Skeletal muscle cell (primary cell): ENCODE measurements around the gene THBS3.
"Not testable (repeated sequence)": the region's sequence is repeated elsewhere in the genome, so short reads cannot be mapped to it uniquely, and the experiment has no call there.

ENCODE experiments used
- DNase-seq: peaks from one replicate; pipeline ENCODE4 v3.0.0-alpha.2; 2010; ENCODE audit warnings: low read depth
- H3K4me3 ChIP-seq: 2 replicates; pipeline ENCODE4 v1.5.1; 2011; ENCODE audit warnings: low read depth, mild to moderate bottlenecking, control low read depth, low read length, moderate library complexity

Gene THBS3

DNA sequence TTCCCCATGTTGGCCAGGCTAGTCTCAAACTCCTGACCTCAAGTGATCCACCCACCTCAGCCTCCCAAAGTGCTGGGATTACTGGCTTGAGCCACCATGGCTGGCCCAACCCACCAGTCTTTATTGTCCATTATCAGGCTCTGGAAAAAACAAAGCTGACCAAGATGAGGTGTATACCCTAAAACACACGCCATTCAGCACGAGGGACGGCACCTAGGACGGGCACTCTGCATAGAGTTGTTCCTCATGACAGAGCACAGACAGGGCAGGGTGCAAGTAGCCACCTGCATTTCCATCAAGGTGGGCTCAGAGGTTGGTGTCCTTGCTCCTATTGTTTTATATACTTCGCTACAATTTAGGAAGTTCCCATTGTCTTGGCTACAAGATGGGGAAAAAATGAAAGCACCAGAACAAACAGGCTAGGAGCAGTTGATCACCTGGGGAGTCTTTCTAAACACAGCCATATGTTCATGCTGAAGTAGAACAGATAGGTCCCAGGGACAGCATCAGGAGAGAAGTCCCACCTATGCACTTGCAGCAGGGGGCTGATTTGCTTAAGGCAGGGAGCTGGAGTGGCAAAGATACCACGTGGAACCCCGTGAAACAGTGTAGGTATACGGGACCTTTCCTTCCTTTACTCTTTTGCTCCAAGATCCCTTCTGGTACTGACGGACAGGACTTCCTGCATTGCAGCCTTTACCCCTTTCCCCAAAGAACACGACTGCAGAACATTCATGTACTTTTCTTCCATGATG lies 39.1 kb downstream of the THBS3 start:
- DNase-seq, result no peak
- no peak overlapping the region for H3K4me3 ChIP-seq

DNA sequence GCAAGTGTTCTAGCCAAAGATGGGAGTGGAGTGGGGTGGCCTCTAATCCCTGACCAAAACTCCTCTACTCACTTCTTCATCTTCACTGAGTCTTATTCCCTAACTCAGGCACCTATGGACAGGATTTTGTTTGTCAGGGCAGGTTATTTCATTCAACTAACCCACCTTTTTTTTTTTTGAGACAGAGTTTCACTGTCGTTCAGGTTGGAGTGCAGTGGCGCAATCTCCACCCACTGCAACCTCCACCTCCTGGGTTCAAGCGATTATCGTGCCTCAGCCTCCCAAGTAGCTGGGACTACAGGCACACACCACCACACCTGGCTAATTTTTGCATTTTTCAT lies 39.6 kb downstream of the THBS3 start:
- DNase-seq, H3K4me3 ChIP-seq: not testable (repeated sequence)

DNA sequence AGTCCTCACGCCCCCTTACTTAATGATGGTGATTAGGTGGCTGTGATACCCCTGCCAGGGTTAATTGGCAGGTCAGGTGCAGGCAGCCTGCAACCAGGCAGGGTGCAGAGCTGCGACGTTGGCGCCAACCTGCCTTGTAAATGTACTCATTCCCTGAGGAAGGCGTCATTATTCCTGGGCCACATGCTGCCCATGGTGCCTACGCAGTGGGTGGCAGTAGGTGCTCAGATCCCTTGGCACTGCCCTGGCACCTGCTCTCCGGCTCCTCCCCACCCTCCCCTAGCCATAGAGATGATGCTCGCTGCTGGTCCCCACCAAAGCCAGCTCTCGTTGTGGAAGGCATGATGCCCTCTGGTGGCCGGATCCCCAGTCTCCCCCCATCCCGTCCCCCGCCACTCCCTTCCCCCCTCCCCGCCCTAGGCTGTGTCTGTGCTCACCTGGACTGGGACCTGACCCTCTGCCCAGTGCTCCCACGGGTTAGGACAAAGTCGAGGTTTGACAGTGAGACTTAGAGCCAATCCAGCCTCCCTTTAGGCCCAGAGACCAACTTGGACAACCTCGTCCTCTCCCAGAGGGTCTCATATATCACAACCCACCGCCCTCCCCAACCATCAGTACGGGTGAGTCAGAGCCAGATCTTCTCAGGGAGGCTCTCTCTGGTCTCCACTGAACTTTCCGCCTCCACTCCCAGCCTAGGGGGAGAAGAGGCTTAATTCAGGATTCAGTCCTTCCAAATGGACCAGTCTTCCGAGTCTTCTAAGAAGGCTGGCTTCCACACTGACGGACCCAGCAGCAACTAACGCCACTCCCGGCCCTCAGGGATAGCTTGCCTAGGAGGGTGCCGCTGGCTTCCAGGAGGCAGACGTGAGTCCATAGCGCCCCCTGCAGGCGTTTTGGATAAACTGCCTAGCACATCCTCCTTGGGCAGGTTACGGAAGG lies 40.3 kb downstream of the THBS3 start:
- peak overlapping the region; percentile 18 for H3K4me3 ChIP-seq
- peak; percentile 29 for DNase-seq

DNA sequence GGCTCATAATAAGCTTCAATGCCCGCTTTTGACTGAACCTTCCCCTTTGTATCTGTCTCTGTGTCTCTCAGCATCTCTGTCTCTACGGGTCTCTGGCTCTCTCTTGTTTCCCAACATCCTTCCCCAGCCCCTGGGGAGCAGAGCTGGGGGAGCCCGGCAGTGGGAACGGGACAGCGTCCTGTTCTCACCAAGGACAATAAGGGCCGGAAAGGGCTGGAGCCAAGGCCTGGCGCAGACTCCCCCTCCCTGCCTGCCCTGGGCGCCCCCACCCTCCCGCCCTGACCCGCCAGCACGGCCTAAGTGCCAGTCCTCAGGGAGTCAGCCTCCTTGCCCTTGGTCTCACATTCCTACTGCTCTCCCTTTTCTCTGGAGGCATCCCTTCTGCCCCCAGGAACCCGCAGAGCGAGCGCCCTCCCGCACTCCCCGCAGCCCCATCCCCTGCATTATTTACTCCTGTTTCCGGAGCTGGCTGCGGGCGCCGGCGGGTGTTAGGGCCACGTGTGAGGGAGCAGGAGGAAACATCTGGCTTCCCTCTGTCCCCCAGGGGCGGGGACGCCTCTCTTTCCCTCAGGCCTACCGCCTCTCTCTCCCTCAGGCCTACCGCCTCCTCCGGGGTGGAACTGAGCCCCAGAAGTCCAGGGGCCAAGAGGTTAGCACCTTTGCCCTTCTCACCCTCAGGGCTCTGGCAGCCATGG lies 41.1 kb downstream of the THBS3 start:
- DNase-seq, result no peak
- H3K4me3 ChIP-seq, result no peak overlapping the region

DNA sequence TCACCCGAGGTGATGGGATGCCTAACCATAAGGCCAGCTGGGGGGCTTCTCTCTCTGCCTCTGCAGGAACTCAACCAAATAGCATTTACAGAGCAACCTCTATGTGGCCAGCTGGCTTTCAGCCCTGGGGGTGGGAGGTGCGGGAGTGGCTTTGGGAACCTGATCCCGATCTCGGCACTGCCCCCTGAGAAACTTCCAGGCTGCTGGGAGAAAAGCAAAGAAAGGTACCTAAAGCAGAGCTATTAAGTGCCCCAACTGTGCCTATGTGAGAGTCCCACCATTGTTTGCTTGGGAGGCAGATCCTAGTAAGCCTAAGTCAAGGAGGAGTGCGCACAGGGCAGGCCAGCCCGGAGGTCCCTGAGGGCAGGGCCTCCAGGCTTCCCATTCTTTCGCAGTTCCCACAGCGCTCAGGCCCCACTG lies 41.6 kb downstream of the THBS3 start:
- no peak overlapping the region for H3K4me3 ChIP-seq
- DNase-seq, result no peak

DNA sequence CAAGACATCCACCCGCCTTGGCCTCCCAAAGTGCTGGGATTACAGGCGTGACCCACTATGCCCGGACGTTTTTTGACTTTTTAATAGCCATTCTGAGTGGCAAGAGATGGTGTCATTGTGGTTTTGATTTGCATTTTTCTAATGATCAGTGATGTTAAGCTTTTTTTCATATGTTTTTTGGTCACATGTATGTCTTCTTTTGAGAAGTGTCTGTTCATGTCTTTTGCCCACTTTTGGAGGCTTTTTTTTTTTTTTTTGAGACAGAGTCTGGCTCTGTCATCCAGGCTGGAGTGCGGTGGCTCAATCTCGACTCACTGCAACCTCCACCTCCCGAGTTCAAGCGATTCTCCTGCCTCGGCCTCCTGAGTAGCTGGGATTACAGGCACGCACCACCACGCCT lies 43.1 kb downstream of the THBS3 start:
- DNase-seq, H3K4me3 ChIP-seq: not testable (repeated sequence)

DNA sequence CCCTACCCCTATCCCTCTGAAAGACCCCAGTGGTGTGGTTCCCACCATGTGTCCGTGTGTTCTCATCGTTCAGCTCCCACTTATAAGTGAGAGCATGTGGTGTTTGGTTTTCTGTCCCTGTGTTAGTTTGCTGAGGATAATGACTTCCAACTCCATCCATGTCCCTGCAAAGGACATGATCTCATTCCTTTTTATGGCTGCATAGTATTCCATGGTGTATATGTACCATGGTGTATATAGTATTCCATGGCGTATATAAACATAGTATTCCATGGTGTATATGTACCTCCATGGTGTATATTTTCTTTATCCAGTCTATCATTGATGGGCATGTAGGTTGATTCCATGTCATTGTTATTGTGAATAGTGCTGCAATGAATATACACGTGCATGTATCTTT lies 43.9 kb downstream of the THBS3 start:
- H3K4me3 ChIP-seq, DNase-seq: not testable (repeated sequence)

DNA sequence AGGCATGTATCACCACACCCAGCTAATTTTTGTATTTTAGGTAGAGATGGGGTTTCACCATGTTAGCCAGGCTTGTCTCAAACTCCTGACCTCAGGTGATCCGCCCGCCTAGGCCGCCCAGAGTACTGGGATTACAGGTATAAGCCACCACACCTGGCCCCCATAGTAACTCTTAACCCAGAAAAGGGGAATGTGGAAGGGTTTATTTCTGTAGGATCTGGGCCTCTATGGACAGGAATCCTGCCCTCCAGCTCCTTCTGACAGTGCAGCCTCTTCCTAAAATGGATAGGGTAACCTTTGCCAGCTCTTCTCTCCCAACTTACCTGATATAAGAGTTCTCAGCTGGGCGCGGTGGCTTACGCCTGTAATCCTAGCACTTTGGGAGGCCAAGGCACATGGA lies 45.1 kb downstream of the THBS3 start:
- H3K4me3 ChIP-seq, result not testable (repeated sequence)

DNA sequence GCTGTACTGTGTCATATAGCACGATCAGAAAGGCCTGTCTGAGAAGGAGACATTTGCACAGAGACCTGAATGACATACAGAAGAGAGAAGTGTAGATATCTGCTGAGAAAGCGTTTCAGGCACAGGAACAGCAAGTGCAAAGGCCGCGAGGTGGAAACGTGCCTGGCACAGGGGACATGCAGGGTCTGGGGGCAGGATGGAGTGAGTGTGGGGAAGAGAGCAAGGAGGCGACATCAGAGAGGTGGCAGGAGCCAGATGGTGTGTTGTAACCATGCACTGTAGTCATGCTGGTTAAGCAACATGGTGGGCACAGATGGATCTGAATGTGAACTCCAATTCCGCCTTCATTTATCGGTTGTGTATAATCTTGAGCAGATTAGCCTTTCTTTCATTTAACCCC lies 47.6 kb downstream of the THBS3 start:
- no peak for DNase-seq
- no peak overlapping the region for H3K4me3 ChIP-seq

More for the DNA sequence above, 45.1 kb downstream of the THBS3 start:
- DNase-seq, result not testable (repeated sequence)

DNA sequence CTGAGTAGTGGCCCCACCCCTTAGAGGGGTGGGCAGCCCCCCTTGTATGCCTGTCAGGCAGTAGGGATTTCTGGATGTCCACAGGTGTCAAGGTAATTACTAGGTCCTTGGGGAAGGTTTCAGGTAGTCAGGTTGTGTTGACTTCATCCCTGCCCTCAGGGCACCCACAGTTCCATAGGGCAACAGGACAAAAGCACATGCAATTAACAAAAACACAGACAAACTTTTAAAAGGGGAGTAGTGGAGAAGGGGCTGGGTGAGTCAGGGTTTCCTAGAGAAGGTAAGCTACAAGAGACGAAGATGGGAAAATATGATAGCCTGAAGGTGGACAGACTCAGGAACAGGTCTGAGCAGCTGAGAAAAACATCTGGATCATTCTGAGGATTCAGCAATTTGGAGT lies 48.7 kb downstream of the THBS3 start:
- no peak overlapping the region for H3K4me3 ChIP-seq
- no peak for DNase-seq

DNA sequence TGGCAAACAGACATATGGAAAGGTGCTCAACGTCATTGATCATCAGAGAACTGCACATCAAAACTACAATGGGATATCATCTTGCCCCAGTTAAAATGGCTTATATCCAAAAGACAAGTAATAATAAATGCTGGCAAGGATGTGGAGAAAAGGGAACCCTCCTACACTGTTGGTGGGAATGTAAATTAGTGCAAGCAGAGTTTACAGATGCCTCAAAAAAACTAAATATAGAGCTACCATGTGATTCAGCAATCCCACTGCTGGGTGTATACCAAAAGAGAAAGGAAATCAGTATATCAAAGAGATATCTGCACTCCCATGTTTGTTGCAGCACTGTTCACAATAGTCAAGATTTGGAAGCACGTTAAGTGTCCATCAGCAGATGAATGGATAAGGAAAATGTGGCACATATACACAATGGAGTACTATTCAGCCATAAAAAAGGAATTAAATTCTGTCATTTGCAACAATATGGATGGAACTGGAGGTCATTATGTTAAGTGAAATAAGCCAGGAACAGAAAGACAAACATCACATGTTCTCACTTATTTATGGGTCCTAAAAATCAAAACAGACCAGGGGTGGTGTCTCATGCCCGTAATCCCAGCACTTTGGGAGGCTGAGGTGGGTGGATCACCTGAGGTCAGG lies 51.6 kb downstream of the THBS3 start:
- DNase-seq, H3K4me3 ChIP-seq: not testable (repeated sequence)
